DOHH2 (cell line): Measurements from ENCODE around the gene FAM180B.
"Not testable (repeated sequence)": the region's sequence is repeated elsewhere in the genome, so short reads cannot be mapped to it uniquely, and the experiment has no call there.

ENCODE experiments used
- H3F3A ChIP-seq: fragments of 200-600 bp; sonication (generic), shearing (Covaris generic); 2 replicates; pipeline ENCODE4 v1.6.0; 2016; ENCODE audit warnings: antibody characterized with exemption, mild to moderate bottlenecking; ENCODE audit not compliant: control insufficient read depth, insufficient read depth
- H3K27ac ChIP-seq: fragments of 200-600 bp; sonication (generic); 2 replicates; pipeline ENCODE4 v1.5.1; 2014; ENCODE audit warnings: low read depth, mild to moderate bottlenecking, low read length, moderate library complexity
- H3K27me3 ChIP-seq: fragments of 200-600 bp; sonication (generic); 2 replicates; pipeline ENCODE4 v1.6.1; 2014; ENCODE audit warnings: mild to moderate bottlenecking, low read length, mixed read lengths; ENCODE audit not compliant: control insufficient read depth
- H3K36me3 ChIP-seq: fragments of 200-600 bp; sonication (generic); 2 replicates; pipeline ENCODE4 v1.6.1; 2014; ENCODE audit warnings: mild to moderate bottlenecking, low read length, moderate library complexity, mixed read lengths; ENCODE audit not compliant: control insufficient read depth
- H3K4me1 ChIP-seq: fragments of 200-600 bp; sonication (generic); 2 replicates; pipeline ENCODE4 v1.6.1; 2014; ENCODE audit warnings: mild to moderate bottlenecking, low read length, mixed read lengths; ENCODE audit not compliant: control insufficient read depth
- H3K4me2 ChIP-seq: fragments of 200-600 bp; sonication (generic); 2 replicates; pipeline ENCODE4 v1.6.0; 2014; ENCODE audit warnings: mild to moderate bottlenecking, low read length, moderate library complexity
- H3K4me3 ChIP-seq: fragments of 200-600 bp; sonication (generic); 2 replicates; pipeline ENCODE4 v1.5.1; 2014; ENCODE audit warnings: mild to moderate bottlenecking, low read length, mixed read lengths
- H3K79me2 ChIP-seq: fragments of 200-600 bp; sonication (generic); 2 replicates; pipeline ENCODE4 v1.6.1; 2014; ENCODE audit warnings: mild to moderate bottlenecking, low read length, mixed read lengths; ENCODE audit not compliant: control insufficient read depth
- H3K9me2 ChIP-seq: fragments of 200-600 bp; sonication (generic); replicated peaks from 2 replicates; pipeline ENCODE4 v1.6.1; 2014; ENCODE audit warnings: mild to moderate bottlenecking, low read length, mixed read lengths; ENCODE audit not compliant: control insufficient read depth
- H3K9me3 ChIP-seq: fragments of 200-600 bp; sonication (generic); 2 replicates; pipeline ENCODE4 v1.6.1; 2014; ENCODE audit warnings: antibody characterized with exemption, low read length, mixed read lengths; ENCODE audit not compliant: control insufficient read depth, insufficient read depth
- H4K20me1 ChIP-seq: fragments of 200-600 bp; sonication (generic); 2 replicates; pipeline ENCODE4 v1.6.0; 2014; ENCODE audit warnings: low read depth, mild to moderate bottlenecking, antibody characterized with exemption, low read length, moderate library complexity; ENCODE audit not compliant: control insufficient read depth, insufficient read depth
- CTCF ChIP-seq: fragments of 200-600 bp; sonication (generic); IDR thresholded peaks from one replicate; pipeline ENCODE4 v1.5.1; 2014; ENCODE audit warnings: antibody characterized with exemption, mild to moderate bottlenecking, low read depth, low read length; ENCODE audit not compliant: poor library complexity, severe bottlenecking
- EZH2phosphoT487 ChIP-seq: fragments of 200-600 bp; sonication (generic); IDR thresholded peaks from 2 replicates; pipeline ENCODE4 v1.6.1; 2017; ENCODE audit warnings: borderline replicate concordance, mild to moderate bottlenecking, antibody characterized with exemption, low read length, moderate library complexity, mixed read lengths

FAM180B gene

GRCh38 chr11:47552566-47553405 is 33.7 kb upstream of the FAM180B start, which contains the start of gene CELF1:
Gene CELF1 (minus strand): TSS chr11:47553132. CDS start chr11:47499523, 53,609 bp downstream.
- peaks cover 26% of the 10 kb centered on the region for H3K4me1 ChIP-seq
- peaks cover 56% of the 10 kb centered on the region for H3K79me2 ChIP-seq
- H3K4me3 ChIP-seq = peak within 1 kb of the TSS; percentile 94
- peaks cover 11% of the 10 kb centered on the region; the same call in 1 of the 2 replicates for H3F3A ChIP-seq
- no peaks in the 10 kb centered on the region for H3K9me3 ChIP-seq
- peaks cover 20% of the 10 kb centered on the region for H4K20me1 ChIP-seq
- H3K27ac ChIP-seq = peak within 1 kb of the TSS; percentile 69
- no peak for TF ChIP-seq EZH2phosphoT487
- peak; percentile 89 for TF ChIP-seq CTCF
- H3K9me2 ChIP-seq = no peaks in the 10 kb centered on the region
- peaks cover 44% of the 10 kb centered on the region for H3K36me3 ChIP-seq
- H3K4me2 ChIP-seq = peak within 1 kb of the TSS; percentile 100
- no peaks in the 10 kb centered on the region for H3K27me3 ChIP-seq

GRCh38 chr11:47553406-47553743 is 33.1 kb upstream of the FAM180B start:
- H3K9me2 ChIP-seq = no peaks in the 10 kb centered on the region
- peaks cover 11% of the 10 kb centered on the region; the same call in 1 of the 2 replicates for H3F3A ChIP-seq
- peaks cover 39% of the 10 kb centered on the region for H3K36me3 ChIP-seq
- H3K27ac ChIP-seq = no peak overlapping the region
- peaks cover 20% of the 10 kb centered on the region for H4K20me1 ChIP-seq
- H3K4me1 ChIP-seq = peaks cover 26% of the 10 kb centered on the region
- no peaks in the 10 kb centered on the region for H3K9me3 ChIP-seq
- TF ChIP-seq EZH2phosphoT487 (no peak), CTCF (peak; percentile 13)
- peak overlapping the region; percentile 94 for H3K4me3 ChIP-seq
- peaks cover 51% of the 10 kb centered on the region for H3K79me2 ChIP-seq
- H3K4me2 ChIP-seq = peak overlapping the region; percentile 100
- H3K27me3 ChIP-seq = no peaks in the 10 kb centered on the region

- H3K79me2 ChIP-seq = peaks cover 14% of the 10 kb centered on the region
- H3K9me2 ChIP-seq, H3K27ac ChIP-seq, H4K20me1 ChIP-seq, H3K4me2 ChIP-seq, H3F3A ChIP-seq, H3K27me3 ChIP-seq, H3K4me3 ChIP-seq, H3K9me3 ChIP-seq, H3K36me3 ChIP-seq: not testable (repeated sequence)
- H3K4me1 ChIP-seq = peaks cover 14% of the 10 kb centered on the region
Observed at GRCh38 chr11:47557004-47557403, 29.5 kb upstream of the FAM180B start.

- peaks cover 9% of the 10 kb centered on the region for H3K4me1 ChIP-seq
- H3K27ac ChIP-seq = no peak overlapping the region
- no peaks in the 10 kb centered on the region for H3K79me2 ChIP-seq
- no peak for TF ChIP-seq CTCF
- TF ChIP-seq EZH2phosphoT487 = no peak
- no peaks in the 10 kb centered on the region for H3K9me2 ChIP-seq
- no peaks in the 10 kb centered on the region for H3K36me3 ChIP-seq
- H3K4me3 ChIP-seq = no peak overlapping the region
- H3K27me3 ChIP-seq = no peaks in the 10 kb centered on the region
- no peak overlapping the region for H3K4me2 ChIP-seq
- H3F3A ChIP-seq = peaks cover 9% of the 10 kb centered on the region; the same call in 1 of the 2 replicates
- no peaks in the 10 kb centered on the region for H4K20me1 ChIP-seq
- H3K9me3 ChIP-seq = no peaks in the 10 kb centered on the region
Observed at GRCh38 chr11:47558695-47559094, 27.8 kb upstream of the FAM180B start.
